Measurements from ENCODE around the gene FGF22. TPM values are rescaled to one million over a fixed set of nuclear protein-coding genes. Genes with fewer than 3 reads are reported as not detected.

Gene FGF22
- total and polyA plus RNA-seq, 2 of the 13 experiments (the other 11 are each of a cell fraction or from before 2014, with no cell fraction given): 0.24 TPM; not detected in 1

DNA sequence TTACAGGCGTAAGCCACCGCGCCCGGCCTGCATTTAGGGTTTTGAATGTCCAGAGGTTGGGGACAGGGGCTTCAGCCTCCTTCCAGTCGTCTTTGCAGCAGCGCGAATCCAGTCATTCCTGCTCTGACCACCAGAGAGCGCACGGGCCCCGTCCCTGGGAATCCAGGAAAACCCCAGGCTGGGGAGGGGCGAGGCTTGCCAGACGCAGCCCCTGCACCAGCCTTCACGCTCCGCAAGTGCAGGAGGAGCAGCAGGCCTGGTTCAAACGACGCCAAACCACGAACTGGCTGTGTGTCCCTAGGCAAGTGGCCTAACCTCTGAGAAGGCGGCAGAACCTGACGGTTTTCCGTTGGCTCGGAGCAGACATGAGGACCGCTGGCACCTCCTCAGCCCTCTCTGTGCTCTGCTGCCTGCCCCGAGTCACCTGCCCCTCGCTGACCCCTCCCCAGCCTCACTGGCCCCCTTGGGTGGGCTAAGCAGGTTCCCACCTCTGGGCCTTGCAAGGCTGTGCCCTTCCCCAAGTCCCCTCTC, 25.3 kb downstream of the FGF22 start (continued):
- TF ChIP-seq, protein P1, sequence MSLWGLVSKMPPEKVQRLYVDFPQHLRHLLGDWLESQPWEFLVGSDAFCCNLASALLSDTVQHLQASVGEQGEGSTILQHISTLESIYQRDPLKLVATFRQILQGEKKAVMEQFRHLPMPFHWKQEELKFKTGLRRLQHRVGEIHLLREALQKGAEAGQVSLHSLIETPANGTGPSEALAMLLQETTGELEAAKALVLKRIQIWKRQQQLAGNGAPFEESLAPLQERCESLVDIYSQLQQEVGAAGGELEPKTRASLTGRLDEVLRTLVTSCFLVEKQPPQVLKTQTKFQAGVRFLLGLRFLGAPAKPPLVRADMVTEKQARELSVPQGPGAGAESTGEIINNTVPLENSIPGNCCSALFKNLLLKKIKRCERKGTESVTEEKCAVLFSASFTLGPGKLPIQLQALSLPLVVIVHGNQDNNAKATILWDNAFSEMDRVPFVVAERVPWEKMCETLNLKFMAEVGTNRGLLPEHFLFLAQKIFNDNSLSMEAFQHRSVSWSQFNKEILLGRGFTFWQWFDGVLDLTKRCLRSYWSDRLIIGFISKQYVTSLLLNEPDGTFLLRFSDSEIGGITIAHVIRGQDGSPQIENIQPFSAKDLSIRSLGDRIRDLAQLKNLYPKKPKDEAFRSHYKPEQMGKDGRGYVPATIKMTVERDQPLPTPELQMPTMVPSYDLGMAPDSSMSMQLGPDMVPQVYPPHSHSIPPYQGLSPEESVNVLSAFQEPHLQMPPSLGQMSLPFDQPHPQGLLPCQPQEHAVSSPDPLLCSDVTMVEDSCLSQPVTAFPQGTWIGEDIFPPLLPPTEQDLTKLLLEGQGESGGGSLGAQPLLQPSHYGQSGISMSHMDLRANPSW (CRISPR knock-in tag; IDR thresholded peaks at IDR 0.05; ENCODE audit: borderline replicate concordance): no peak
- TF ChIP-seq ZFP62 (CRISPR knock-in tag; IDR thresholded peaks at IDR 0.05) (no peak), RXRA (CRISPR knock-in tag; IDR thresholded peaks at IDR 0.05) (no peak; the same call in 1 of the 2 replicates), ZNF335 (CRISPR knock-in tag; IDR thresholded peaks at IDR 0.05) (0 out of 2 replicates have a peak, but pooled peaks have one; percentile 51), ZEB1 (IDR thresholded peaks at IDR 0.05; ENCODE audit: insufficient replicate concordance, low read depth) (no peak), EED (CRISPR knock-in tag; IDR thresholded peaks at IDR 0.05) (no peak; the same call in 1 of the 2 replicates), CHD2 (IDR thresholded peaks at IDR 0.05; ENCODE audit: low read depth, low read length) (no peak), ZSCAN29 (CRISPR knock-in tag; conservative IDR thresholded peaks at IDR 0.05) (no peak), ZNF12 (CRISPR knock-in tag; IDR thresholded peaks at IDR 0.05) (no peak), SP5 (CRISPR knock-in tag; IDR thresholded peaks at IDR 0.05; ENCODE audit: borderline replicate concordance, low read depth) (0 out of 2 replicates have a peak, but pooled peaks have one; percentile 19), ZNF562 (CRISPR knock-in tag; IDR thresholded peaks at IDR 0.05; ENCODE audit: borderline replicate concordance) (no peak), ZNF598 (CRISPR knock-in tag; IDR thresholded peaks at IDR 0.05; ENCODE audit: borderline replicate concordance) (no peak), ZNF615 (CRISPR knock-in tag; IDR thresholded peaks at IDR 0.05; ENCODE audit: borderline replicate concordance) (no peak), ZNF747 (CRISPR knock-in tag; IDR thresholded peaks at IDR 0.05; ENCODE audit: borderline replicate concordance) (no peak), HHEX (CRISPR knock-in tag; IDR thresholded peaks at IDR 0.05) (no peak), ZNF274 (CRISPR knock-in tag; IDR thresholded peaks at IDR 0.05) (peak; percentile 47; the same call in 1 of the 2 replicates), TBP (CRISPR knock-in tag; IDR thresholded peaks at IDR 0.05) (no peak), ZNF432 (CRISPR knock-in tag; IDR thresholded peaks at IDR 0.05; ENCODE audit: borderline replicate concordance) (no peak), ZNF451 (CRISPR knock-in tag; IDR thresholded peaks at IDR 0.05) (no peak; the same call in 1 of the 2 replicates), ZNF331 (CRISPR knock-in tag; IDR thresholded peaks at IDR 0.05) (peak; percentile 83), ZNF235 (CRISPR knock-in tag; IDR thresholded peaks at IDR 0.05; ENCODE audit: borderline replicate concordance) (no peak), SIX4 (CRISPR knock-in tag; IDR thresholded peaks at IDR 0.05) (0 out of 2 replicates have a peak, but pooled peaks have one; percentile 24), HIVEP1 (CRISPR knock-in tag; IDR thresholded peaks at IDR 0.05) (peak; percentile 75)
- TF ChIP-seq, protein P2, sequence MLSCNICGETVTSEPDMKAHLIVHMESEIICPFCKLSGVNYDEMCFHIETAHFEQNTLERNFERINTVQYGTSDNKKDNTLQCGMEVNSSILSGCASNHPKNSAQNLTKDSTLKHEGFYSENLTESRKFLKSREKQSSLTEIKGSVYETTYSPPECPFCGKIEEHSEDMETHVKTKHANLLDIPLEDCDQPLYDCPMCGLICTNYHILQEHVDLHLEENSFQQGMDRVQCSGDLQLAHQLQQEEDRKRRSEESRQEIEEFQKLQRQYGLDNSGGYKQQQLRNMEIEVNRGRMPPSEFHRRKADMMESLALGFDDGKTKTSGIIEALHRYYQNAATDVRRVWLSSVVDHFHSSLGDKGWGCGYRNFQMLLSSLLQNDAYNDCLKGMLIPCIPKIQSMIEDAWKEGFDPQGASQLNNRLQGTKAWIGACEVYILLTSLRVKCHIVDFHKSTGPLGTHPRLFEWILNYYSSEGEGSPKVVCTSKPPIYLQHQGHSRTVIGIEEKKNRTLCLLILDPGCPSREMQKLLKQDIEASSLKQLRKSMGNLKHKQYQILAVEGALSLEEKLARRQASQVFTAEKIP (CRISPR knock-in tag; IDR thresholded peaks at IDR 0.05; ENCODE audit: borderline replicate concordance): no peak
- TF ChIP-seq, protein P3, sequence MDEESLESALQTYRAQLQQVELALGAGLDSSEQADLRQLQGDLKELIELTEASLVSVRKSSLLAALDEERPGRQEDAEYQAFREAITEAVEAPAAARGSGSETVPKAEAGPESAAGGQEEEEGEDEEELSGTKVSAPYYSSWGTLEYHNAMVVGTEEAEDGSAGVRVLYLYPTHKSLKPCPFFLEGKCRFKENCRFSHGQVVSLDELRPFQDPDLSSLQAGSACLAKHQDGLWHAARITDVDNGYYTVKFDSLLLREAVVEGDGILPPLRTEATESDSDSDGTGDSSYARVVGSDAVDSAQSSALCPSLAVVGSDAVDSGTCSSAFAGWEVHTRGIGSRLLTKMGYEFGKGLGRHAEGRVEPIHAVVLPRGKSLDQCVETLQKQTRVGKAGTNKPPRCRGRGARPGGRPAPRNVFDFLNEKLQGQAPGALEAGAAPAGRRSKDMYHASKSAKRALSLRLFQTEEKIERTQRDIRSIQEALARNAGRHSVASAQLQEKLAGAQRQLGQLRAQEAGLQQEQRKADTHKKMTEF (CRISPR knock-in tag; IDR thresholded peaks at IDR 0.05): peak; percentile 84
- TF ChIP-seq, protein P4, sequence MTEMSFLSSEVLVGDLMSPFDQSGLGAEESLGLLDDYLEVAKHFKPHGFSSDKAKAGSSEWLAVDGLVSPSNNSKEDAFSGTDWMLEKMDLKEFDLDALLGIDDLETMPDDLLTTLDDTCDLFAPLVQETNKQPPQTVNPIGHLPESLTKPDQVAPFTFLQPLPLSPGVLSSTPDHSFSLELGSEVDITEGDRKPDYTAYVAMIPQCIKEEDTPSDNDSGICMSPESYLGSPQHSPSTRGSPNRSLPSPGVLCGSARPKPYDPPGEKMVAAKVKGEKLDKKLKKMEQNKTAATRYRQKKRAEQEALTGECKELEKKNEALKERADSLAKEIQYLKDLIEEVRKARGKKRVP (CRISPR knock-in tag; IDR thresholded peaks at IDR 0.05): no peak
